Occipital lobe (tissue), 2 donors: ENCODE results near the gene BPIFB1. TPM values are rescaled to one million over a fixed set of nuclear protein-coding genes. Genes with fewer than 3 reads are reported as not detected.

Source experiments
- DNase-seq: peaks from one replicate; lab custom pipeline; 2025; lab: John Stamatoyannopoulos, UW
- total RNA-seq: library from RNA; depleted of rRNA; stranded (reverse); fragments of >200 nt; gene quantifications from one replicate; pipeline ENCODE4 v1.2.3, GENCODE V29; 2014

The BPIFB1 gene
- total RNA-seq: not detected

- no peak for DNase-seq
Observed at GRCh38 chr20:33282991-33283555, at the start of gene BPIFB1. TSS of gene BPIFB1 (plus strand) at chr20:33283214. CDS start at chr20:33286074, 2,860 bp downstream.

- DNase-seq: no peak
Observed at GRCh38 chr20:33234050-33234449, 49.0 kb upstream of the BPIFB1 start.

DNA sequence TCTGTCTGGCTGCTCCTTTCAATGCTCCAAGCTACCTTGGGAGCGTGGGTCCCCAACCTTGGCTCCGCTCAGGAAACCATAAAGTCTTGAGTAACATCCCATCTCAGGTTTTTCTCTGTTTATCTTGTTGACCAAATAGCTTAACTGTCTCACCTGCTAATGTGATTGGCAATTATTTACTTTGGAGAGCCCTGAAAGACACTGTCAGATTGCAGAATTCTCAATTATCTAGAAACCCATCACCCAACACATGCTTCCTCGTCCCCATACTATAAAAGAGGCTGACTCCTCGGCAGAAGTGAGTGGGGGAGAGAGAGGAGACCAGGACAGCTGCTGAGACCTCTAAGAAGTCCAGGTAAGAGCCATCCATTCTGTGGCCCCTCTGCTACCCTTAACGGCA, 47.3 kb upstream of the BPIFB1 start, which contains the start of gene BPIFA1:
Gene BPIFA1, plus strand, starts transcription at position 301 of the 400 bp plus-strand sequence. CDS start 1,716 bp downstream, outside the sequence.
- DNase-seq: no peak

DNA sequence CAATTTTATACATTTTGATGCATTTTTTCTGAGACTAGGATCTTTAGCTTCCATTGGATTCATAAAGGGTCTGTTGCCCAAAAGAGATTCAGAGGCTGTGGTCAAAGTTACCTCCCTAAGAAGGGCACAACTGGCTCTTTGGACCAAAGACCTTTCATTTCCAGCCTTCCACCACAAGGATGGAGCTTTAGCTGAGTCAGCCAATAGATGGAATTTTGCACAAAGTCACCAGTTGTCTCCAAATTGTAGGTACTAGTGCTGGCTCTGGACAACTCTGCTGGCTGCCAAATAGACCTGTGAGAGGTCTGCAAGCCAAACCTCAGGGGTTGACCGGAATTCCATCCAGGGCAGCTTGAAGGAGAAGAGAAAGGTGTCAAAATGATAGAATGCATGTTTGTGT, 46.7 kb upstream of the BPIFB1 start:
- DNase-seq: no peak

- no peak for DNase-seq
Observed at GRCh38 chr20:33237989-33238388, 45.0 kb upstream of the BPIFB1 start.

DNA sequence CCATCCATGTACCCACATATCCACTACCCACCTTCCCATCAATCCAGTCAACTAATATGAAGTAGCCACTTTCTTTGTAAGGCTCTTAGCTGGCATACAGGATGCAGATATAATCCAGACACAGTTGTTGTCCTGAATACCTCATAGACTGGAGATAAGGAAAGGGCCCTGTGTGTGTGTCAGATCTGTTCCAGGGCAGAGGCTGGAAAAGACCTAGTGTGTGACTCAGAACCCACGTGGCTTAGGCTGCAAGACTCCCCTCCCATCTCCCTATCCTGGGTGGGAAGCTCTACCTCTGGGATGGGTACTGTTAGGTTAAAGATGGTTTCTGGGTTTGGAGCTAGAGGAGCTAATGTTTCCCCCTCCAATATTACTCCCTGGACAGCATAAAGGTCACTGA, 43.6 kb upstream of the BPIFB1 start:
- no peak for DNase-seq

GRCh38 chr20:33239979-33240736, 42.9 kb upstream of the BPIFB1 start:
- DNase-seq: no peak

GRCh38 chr20:33240923-33241322, 42.1 kb upstream of the BPIFB1 start:
- no peak for DNase-seq

DNA sequence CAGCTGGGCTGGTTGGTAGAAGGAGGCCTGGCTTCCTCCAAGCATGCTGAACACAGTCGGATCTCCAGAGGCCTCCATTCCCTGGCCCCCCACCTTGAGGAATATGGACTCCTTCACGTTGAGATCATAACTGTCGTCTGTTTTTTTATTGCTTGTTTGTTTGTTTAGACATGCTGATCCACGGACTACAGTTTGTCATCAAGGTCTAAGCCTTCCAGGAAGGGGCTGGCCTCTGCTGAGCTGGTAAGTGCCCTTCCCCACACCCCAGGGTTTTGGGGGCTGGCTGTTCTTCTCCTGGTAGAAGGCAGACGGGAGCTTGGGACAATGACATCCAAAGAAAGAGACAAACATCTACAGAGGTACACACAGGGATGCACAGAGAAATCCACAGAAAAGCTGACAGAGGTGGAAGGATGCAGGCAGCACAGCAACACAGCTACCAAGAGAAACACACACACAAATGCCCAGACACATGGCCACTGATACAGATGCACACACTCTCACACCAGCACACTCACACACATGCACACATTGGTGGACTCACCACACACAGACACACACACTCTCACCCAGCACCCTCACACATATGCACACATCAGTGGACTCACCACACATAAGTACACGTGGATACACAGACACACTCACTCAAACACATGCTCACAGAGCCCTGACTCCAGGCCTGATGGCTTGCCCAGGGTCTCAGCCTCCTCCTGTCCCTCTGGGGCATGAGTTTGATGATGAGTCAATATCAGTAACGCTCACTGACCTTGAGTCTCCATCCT, 40.5 kb upstream of the BPIFB1 start:
- no peak for DNase-seq

GRCh38 chr20:33246077-33246476, 36.9 kb upstream of the BPIFB1 start:
- DNase-seq: no peak

- DNase-seq: no peak
Observed at GRCh38 chr20:33249456-33249855, 33.6 kb upstream of the BPIFB1 start.

DNA sequence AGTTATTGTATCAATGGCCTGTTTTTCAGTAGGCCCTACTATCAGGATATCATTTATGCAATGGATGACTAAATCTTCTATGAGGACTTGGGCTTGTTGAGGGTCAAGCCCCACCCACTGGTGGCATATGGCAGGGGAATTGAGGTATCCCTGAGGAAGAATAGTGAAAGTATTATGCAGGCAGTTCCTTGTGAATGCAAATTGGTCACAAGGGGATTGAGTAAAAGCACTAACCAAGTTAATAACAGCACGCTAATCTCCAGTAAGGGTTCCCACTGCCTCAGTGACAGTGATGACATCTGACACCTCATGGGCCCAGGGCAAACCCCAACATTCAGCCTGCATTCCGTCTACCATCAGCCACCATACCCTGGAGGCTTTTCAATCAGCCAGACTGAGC, 32.3 kb upstream of the BPIFB1 start:
- no peak for DNase-seq

DNA sequence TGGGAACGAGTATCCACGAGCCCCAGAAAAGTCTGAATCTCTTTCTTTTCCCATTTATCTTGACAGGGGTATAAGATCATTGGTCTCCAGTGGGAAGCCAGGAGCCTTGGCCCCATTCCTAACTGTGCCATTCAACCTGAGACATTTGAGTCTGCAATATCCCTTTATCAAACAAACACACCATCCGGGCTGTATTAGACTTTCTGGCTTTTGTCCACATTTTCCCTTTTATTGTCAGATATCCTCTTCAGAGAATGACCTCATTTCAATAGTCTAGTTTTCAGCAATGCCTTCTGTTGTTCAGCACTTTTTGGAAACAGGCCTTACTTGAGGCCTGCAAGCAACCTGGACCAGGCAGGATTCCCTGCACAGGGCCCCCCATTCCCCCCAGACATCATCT, 31.5 kb upstream of the BPIFB1 start:
- no peak for DNase-seq

DNA sequence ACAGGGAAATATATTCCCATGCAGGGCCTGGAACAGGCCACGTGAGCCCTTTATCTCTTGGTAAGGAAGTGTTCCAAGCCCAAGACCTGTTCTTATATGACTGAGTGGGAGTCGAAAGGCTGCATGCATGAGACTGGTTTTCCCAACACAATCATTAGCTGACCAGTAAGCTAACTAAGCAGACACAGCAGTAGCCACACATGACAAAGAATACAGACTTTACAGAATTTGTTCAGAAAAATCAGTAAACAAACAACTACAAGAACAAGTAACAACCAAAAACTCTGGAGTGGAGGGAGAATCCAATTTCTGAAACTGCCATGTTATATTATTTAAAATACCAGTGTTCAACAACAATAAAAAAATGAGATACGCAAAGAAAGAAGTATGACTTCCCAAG, 30.6 kb upstream of the BPIFB1 start:
- no peak for DNase-seq

- no peak for DNase-seq
Observed at GRCh38 chr20:33255005-33255404, 28.0 kb upstream of the BPIFB1 start.

DNA sequence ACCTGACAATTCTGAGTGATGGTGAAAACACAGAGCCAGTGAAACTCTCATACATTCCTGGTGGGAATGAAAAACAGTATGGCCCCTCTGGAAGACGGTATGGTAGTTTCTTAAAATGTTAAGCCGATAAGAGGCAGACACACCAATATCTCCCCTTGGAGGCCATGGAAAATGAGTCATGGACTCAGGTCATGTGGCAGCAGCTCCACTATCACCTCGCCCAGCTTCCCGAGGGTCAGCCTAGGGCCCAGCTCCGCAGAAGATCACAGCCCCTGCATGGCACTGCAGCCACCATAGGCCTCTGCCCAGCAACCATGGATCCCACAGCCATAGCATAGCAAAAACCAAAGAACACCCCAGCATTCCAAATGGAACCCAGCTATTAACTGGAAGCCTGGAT, 25.8 kb upstream of the BPIFB1 start:
- no peak for DNase-seq

DNA sequence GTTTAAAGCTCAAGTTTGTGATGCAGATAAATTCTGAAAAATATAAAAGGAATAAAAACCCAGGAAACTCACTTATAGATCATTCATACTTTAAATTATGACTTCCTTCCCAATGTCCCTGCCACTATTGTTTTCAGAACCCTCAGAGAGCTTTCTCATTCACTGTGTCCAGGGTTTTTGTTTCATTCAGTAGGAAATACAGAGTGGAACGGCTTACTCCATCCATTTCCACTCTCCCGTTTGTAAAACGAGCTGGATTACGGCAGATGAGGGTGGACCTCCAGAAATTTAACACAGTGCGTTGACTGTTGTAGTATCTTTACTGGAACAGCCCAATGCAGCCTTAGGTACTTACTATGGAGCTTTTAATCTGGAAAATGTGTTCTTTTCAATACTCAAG, 23.6 kb upstream of the BPIFB1 start:
- no peak for DNase-seq

DNA sequence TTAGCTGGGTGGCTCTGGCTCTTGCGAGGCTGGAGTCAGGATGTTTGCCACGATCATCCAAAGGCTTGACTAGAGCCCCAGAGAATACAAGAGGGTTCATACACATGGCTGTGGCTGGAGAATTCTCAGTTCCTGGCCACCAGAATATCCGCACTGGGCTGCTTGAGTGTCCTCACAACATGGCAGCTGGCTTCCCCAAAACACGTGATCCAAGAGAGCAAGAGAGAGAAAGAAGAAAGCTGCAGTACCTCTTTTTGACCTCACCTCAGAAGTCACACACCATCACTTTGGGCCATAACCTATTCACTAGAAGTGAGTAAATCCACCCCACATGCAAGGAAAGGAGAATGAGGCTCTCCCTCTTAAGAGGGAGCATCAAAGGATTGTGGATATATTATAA, 21.5 kb upstream of the BPIFB1 start:
- DNase-seq: no peak

GRCh38 chr20:33262658-33263065, 20.4 kb upstream of the BPIFB1 start:
- DNase-seq: peak; percentile 16

DNA sequence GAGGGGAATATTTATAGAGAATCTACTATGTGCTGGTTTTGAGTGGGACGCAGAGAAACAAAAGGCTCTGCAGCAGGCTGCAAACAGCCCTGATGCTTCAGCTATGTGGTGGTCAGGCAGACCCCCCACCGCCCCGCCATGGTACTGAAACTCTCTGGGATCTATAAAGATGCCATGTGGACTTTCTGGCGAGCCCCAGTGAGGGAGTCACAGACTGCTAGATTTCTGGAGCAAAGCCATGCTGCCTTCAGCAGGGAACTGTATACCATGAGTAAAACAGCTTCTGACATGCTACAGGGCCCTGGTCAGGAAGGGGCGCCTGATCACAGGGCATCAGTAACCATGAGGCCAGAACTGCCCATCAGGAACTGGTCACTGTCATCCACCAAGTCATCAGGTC, 19.2 kb upstream of the BPIFB1 start:
- no peak for DNase-seq

- no peak for DNase-seq
Observed at GRCh38 chr20:33267701-33268100, 15.3 kb upstream of the BPIFB1 start.

DNA sequence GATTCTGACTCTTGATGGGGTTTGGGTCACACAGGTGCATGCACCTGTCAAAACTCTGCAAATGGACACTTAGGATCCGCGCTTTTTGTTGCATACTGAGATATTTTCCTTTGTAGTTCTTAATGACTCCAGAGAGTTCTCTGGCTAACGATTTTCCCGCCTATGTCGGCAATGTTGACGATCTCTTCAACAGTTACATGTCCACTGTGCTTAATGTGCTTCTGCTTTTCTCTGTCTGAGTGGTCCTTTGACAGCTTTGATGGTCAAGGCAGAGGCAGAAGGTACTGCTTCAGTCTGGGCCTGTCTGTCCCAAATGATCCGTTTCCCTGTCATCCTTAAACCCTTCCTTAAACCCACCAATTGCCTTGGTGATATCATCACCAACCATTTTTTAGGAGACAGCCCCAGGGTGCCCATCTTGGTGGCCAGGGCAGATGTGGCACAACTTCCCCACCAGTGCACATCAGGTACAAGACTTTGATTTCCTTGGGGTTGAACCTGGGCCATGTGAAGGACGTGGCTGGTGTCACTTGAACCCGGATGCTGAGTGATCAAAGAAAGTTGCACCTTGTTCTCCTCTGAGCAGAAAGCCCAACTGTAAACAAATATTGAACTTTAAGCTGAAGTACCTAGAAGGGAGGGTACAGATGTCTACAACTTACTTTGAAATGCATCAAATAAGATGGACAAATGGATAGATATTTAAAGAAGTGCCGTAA, 10.7 kb upstream of the BPIFB1 start:
- no peak for DNase-seq
